ENCODE measurements around the gene SLC38A6. TPM values are rescaled to one million over a fixed set of nuclear protein-coding genes. Genes with fewer than 3 reads are reported as not detected.

SLC38A6 gene
- 1 to 10 TPM; 5.9 to 8.0 TPM for total RNA-seq

DNA sequence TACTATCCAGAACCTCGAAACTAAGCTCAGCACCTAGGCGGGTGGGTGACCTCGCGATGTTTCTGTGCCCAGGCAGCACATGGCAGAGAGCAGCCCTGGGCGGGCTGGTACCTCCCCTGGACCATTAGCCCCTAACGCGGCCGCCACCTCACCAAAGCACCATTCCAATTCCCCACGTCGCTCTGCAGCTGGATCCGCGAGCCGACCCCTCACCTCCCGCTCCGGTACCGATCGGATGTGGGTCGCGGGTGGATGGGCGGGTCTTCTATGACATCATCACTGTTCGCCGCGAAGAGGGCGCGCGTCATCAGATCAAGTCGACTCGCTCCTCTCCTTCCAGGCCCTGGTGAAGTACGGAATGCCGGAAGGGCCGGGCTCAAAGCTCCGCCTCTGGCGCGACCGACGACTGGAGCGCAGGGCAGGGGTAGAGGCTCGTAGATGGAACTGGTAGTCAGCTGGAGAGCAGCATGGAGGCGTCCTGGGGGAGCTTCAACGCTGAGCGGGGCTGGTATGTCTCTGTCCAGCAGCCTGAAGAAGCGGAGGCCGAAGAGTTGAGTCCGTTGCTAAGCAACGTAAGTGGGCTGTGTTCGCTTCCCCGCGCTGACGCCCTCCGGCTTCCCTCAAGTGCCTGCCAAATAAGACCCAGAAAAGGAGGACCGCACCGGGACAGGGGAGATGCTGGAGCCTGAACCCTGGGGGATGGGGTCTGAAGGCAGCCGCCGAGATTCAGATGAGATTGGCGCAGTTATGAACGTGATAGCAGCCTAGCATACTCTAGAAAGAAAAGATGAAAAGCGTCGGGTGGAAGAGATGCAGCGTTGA lies at the start of gene SLC38A6, which contains the start of gene TRMT5:
Gene SLC38A6 (plus strand): TSS at position 435 of the 822 bp plus-strand sequence. CDS start 33 bp downstream, at position 468.
Gene TRMT5 (minus strand): TSS at position 269 of the 822 bp plus-strand sequence. CDS start 106 bp downstream, at position 163.
- H3K4me1 Mint-ChIP-seq (ENCODE audit: low read depth), result peaks cover 34% of the 10 kb centered on the region
- DNase-seq (peak; percentile 90 to 92), ATAC-seq (replicated peaks in 1 of 2) (peak; percentile 94)
- H3K36me3 Mint-ChIP-seq (ENCODE audit: insufficient read depth in 2 of 2), result peaks cover 0 to 16% of the 10 kb centered on the region in 2 donors
- H3K9me3 Mint-ChIP-seq, result no peaks in the 10 kb centered on the region
- no peaks in the 10 kb centered on the region for H3K27me3 Mint-ChIP-seq (ENCODE audit: low read depth)
- no peak within 1 kb of the TSS for H3K27ac Mint-ChIP-seq
- no peak within 1 kb of the TSS for H3K4me3 Mint-ChIP-seq

DNA sequence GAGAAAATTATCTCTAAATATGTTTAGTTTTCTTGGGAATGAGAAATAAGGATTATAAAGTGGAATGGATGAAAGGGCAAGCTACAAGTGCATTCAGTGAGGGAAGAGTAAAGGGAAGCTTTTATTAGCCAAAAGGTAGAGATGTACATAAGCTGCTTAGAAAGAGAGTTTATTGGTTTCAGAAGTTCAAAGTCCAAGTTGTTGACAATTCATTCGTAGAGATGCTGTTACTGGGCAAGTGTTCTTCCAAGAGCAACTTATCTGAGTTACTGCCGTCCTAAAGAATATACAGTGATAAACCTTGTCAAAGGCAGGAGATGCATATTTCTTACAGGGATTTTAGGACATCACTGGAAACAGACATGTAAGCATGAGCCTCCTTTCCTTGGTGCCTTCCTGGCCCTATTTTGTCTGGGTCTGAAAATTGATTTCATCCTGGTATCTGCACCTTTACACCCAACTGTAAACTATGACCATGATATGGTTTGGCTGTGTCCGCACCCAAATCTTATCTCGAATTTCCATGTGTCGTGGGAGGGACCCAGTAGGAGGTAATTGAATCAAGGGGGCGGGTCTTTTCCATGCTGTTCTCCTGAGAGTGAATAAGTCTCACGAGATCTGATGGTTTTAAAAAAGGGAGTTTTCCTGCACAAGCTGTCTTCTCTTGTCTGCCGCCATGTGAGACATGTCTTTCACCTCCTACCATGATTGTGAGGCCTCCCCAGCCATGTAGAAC lies 47.0 kb upstream of the SLC38A6 start:
- Mint-ChIP-seq H3K27me3 (ENCODE audit: low read depth) (no peaks in the 10 kb centered on the region), H3K4me3 (no peak overlapping the region), H3K36me3 (ENCODE audit: insufficient read depth in 2 of 2) (peaks cover 0 to under 1% of the 10 kb centered on the region in 2 donors), H3K27ac (peak overlapping the region; percentile 26), H3K4me1 (ENCODE audit: low read depth) (no peaks in the 10 kb centered on the region), H3K9me3 (peaks cover under 1 to 5% of the 10 kb centered on the region in 2 donors)
- no peak for DNase-seq
- no peak for ATAC-seq (replicated peaks in 1 of 2)

DNA sequence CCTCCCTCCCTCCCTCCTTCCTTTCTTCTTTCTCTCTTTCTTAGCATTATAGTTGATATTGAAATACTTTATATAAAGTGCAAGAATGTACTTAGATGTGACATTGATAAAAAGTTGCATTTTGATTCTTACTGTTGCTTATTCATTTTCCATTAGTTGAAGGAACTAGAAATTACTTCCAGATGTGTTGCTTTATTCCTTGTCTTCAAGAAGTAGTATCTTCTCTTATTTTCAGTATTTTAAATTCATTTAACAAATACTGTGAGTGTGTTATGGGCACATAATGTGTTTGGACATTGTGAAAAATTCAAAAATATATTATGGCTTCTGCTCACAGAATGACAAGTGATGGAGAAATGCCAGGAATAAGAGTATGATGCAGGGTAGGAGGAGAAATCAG lies 45.7 kb upstream of the SLC38A6 start:
- peaks cover 3 to 6% of the 10 kb centered on the region in 2 donors for H3K9me3 Mint-ChIP-seq
- H3K4me3 Mint-ChIP-seq, result no peak overlapping the region
- no peaks in the 10 kb centered on the region for H3K27me3 Mint-ChIP-seq (ENCODE audit: low read depth)
- H3K27ac Mint-ChIP-seq, result no peak overlapping the region
- ATAC-seq (replicated peaks in 1 of 2) (no peak), DNase-seq (no peak)
- no peaks in the 10 kb centered on the region for H3K4me1 Mint-ChIP-seq (ENCODE audit: low read depth)
- H3K36me3 Mint-ChIP-seq (ENCODE audit: insufficient read depth in 2 of 2), result peaks cover 1 to 2% of the 10 kb centered on the region in 2 donors

DNA sequence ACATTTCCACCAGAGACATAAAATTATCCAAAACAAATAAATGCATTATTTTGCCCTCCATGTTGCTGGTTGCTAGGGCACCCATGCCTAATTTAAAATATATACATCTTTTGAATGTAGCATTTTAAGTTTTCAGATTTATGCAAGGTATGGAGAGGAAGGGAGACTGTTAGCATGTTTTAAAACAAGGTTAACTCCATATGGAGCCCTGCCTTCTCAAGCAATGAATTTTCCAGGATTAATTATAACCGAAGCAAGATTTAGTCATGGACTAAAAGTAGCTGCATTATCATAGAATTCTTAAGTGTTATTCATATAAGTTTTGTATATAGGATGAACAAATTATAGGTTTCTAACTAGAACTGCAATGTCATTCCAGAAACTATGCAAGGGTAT lies 37.4 kb upstream of the SLC38A6 start:
- H3K27ac Mint-ChIP-seq, result no peak overlapping the region
- peaks cover 16% of the 10 kb centered on the region for H3K4me1 Mint-ChIP-seq (ENCODE audit: low read depth)
- H3K9me3 Mint-ChIP-seq, result peaks cover 3 to 5% of the 10 kb centered on the region in 2 donors
- no peak overlapping the region for H3K4me3 Mint-ChIP-seq
- ATAC-seq (replicated peaks in 1 of 2) (no peak), DNase-seq (no peak)
- H3K36me3 Mint-ChIP-seq (ENCODE audit: insufficient read depth in 2 of 2), result peaks cover 4 to 5% of the 10 kb centered on the region in 2 donors
- H3K27me3 Mint-ChIP-seq (ENCODE audit: low read depth), result no peaks in the 10 kb centered on the region

DNA sequence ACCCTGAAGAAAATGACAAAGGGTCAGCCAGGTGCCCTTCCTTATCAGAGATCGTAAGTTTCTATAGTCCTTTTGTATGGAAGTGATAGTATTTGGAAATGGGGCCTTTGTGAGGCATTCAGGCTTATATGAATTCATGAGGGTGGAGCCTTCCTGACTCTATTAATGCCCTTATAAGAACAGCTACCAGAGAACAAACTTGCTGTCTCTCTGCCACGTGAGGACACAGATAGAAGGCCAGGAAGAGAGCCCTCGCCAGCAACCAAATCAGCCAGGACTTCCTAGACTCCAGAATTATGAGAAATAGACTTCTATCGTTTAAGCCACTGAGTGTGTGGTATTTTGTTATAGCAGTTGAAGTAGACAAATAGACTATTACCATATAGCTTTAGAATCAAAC lies 36.8 kb upstream of the SLC38A6 start:
- H3K9me3 Mint-ChIP-seq, result peaks cover under 1 to 2% of the 10 kb centered on the region in 2 donors
- peaks cover 3 to 4% of the 10 kb centered on the region in 2 donors for H3K36me3 Mint-ChIP-seq (ENCODE audit: insufficient read depth in 2 of 2)
- H3K4me3 Mint-ChIP-seq, result no peak overlapping the region
- DNase-seq (no peak), ATAC-seq (replicated peaks in 1 of 2) (no peak)
- peaks cover 16% of the 10 kb centered on the region for H3K4me1 Mint-ChIP-seq (ENCODE audit: low read depth)
- H3K27ac Mint-ChIP-seq, result no peak overlapping the region
- no peaks in the 10 kb centered on the region for H3K27me3 Mint-ChIP-seq (ENCODE audit: low read depth)

DNA sequence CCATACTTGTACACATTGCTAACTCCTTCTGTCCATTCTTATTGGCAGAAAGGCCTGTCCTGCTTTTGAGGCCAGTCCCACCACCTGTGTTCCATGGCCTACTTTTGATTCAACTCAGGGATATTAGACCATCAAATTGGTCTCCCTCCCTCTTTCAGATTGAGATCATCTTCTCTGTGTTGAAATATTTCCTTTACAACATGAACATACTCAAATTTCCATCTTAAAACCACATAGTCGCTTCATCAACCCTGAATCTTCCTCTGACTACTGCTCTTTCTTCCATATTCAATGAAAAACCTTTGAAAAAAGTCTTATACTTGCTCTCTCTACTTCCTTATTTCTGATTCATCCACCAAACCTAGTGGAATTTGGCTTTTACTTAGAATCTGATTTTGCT lies 35.1 kb upstream of the SLC38A6 start:
- Mint-ChIP-seq H3K4me1 (ENCODE audit: low read depth) (peaks cover 16% of the 10 kb centered on the region), H3K4me3 (peak overlapping the region in 1 of 2 donors; percentile 10), H3K27ac (peak overlapping the region; percentile 48), H3K36me3 (ENCODE audit: insufficient read depth in 2 of 2) (peaks cover 3% of the 10 kb centered on the region in 2 donors), H3K27me3 (ENCODE audit: low read depth) (no peaks in the 10 kb centered on the region), H3K9me3 (peaks cover 0 to 1% of the 10 kb centered on the region in 2 donors)
- peak; percentile 73 to 88 for ATAC-seq (replicated peaks in 1 of 2)
- DNase-seq, result no peak

GRCh38 chr14:60946773-60947172 lies 34.3 kb upstream of the SLC38A6 start:
- ATAC-seq (replicated peaks in 1 of 2) (no peak), DNase-seq (no peak)
- Mint-ChIP-seq H3K27ac (no peak overlapping the region), H3K27me3 (ENCODE audit: low read depth) (no peaks in the 10 kb centered on the region), H3K9me3 (peaks cover 0 to 1% of the 10 kb centered on the region in 2 donors), H3K36me3 (ENCODE audit: insufficient read depth in 2 of 2) (peaks cover 3% of the 10 kb centered on the region in 2 donors), H3K4me1 (ENCODE audit: low read depth) (peaks cover 16% of the 10 kb centered on the region), H3K4me3 (no peak overlapping the region)

GRCh38 chr14:60951776-60952435 lies 29.1 kb upstream of the SLC38A6 start:
- Mint-ChIP-seq H3K36me3 (ENCODE audit: insufficient read depth in 2 of 2) (peaks cover 14 to 22% of the 10 kb centered on the region in 2 donors), H3K4me1 (ENCODE audit: low read depth) (peaks cover 13% of the 10 kb centered on the region), H3K4me3 (no peak overlapping the region), H3K27me3 (ENCODE audit: low read depth) (no peaks in the 10 kb centered on the region), H3K27ac (no peak overlapping the region), H3K9me3 (peaks cover 11 to 12% of the 10 kb centered on the region in 2 donors)
- DNase-seq (no peak), ATAC-seq (replicated peaks in 1 of 2) (no peak)

DNA sequence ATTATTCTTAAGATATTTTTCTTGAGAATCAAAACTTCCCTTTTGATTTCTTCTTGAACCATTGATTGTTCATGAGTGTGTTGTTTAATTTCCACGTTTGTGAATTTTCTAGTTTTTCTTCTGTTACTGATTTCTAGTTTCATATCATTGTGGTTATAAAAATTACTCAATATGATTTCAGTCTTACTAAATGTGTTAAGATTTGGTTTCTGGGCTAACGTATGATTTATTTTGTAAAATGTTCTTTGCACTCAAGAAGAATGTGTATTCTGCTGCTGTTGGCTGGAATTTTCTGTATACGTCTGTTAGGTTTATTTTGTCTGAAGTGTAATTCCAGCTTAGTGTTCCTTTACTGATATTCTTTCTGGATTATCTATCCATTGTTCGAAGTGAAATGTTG lies 24.8 kb upstream of the SLC38A6 start:
- H3K27me3 Mint-ChIP-seq (ENCODE audit: low read depth), result no peaks in the 10 kb centered on the region
- peaks cover 20 to 28% of the 10 kb centered on the region in 2 donors for H3K9me3 Mint-ChIP-seq
- no peak for DNase-seq
- peaks cover 16% of the 10 kb centered on the region for H3K4me1 Mint-ChIP-seq (ENCODE audit: low read depth)
- peak overlapping the region; percentile 78 for H3K27ac Mint-ChIP-seq
- peak overlapping the region in 1 of 2 donors; percentile 61 for H3K4me3 Mint-ChIP-seq
- peaks cover 40 to 48% of the 10 kb centered on the region in 2 donors for H3K36me3 Mint-ChIP-seq (ENCODE audit: insufficient read depth in 2 of 2)
- ATAC-seq (replicated peaks in 1 of 2), result peak; percentile 67 to 75

- Mint-ChIP-seq H3K27ac (peak overlapping the region; percentile 78), H3K4me3 (peak overlapping the region in 1 of 2 donors; percentile 61), H3K4me1 (ENCODE audit: low read depth) (peaks cover 16% of the 10 kb centered on the region), H3K36me3 (ENCODE audit: insufficient read depth in 2 of 2) (peaks cover 42 to 50% of the 10 kb centered on the region in 2 donors), H3K9me3 (peaks cover 20 to 28% of the 10 kb centered on the region in 2 donors), H3K27me3 (ENCODE audit: low read depth) (no peaks in the 10 kb centered on the region)
- ATAC-seq (replicated peaks in 1 of 2) (peak; percentile 50 to 55), DNase-seq (no peak)
Measured at GRCh38 chr14:60956632-60957031, 24.4 kb upstream of the SLC38A6 start.

- DNase-seq (no peak), ATAC-seq (replicated peaks in 1 of 2) (no peak)
- H3K9me3 Mint-ChIP-seq, result peaks cover 20 to 28% of the 10 kb centered on the region in 2 donors
- H3K27ac Mint-ChIP-seq, result no peak overlapping the region
- H3K27me3 Mint-ChIP-seq (ENCODE audit: low read depth), result no peaks in the 10 kb centered on the region
- peaks cover 16% of the 10 kb centered on the region for H3K4me1 Mint-ChIP-seq (ENCODE audit: low read depth)
- H3K36me3 Mint-ChIP-seq (ENCODE audit: insufficient read depth in 2 of 2), result peaks cover 42 to 50% of the 10 kb centered on the region in 2 donors
- peak overlapping the region in 1 of 2 donors; percentile 23 for H3K4me3 Mint-ChIP-seq
Measured at GRCh38 chr14:60958146-60958545, 22.9 kb upstream of the SLC38A6 start.

DNA sequence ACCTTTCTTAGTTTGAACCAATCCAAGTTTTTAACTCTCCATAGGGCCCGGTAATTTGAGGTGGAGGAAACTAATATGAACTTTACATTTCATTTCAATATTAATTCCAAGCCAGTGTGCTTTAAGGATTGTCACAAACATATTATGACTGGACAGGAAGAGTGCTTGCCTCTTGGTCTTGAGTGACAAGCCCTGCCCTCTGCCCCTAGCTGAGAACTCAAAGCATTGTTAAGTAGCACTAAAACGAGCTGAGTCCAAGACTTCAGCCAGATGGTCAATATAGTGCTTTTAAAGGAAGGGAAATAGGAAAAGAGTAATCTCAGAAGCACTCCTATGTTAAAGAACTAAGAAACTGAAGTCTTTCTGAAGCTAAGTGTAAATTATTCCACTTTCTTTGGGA lies 17.3 kb upstream of the SLC38A6 start:
- H3K9me3 Mint-ChIP-seq, result peaks cover 3 to 10% of the 10 kb centered on the region in 2 donors
- peaks cover 17% of the 10 kb centered on the region for H3K4me1 Mint-ChIP-seq (ENCODE audit: low read depth)
- no peak for ATAC-seq (replicated peaks in 1 of 2)
- H3K36me3 Mint-ChIP-seq (ENCODE audit: insufficient read depth in 2 of 2), result peaks cover 13 to 17% of the 10 kb centered on the region in 2 donors
- DNase-seq, result no peak
- no peak overlapping the region for H3K4me3 Mint-ChIP-seq
- H3K27me3 Mint-ChIP-seq (ENCODE audit: low read depth), result no peaks in the 10 kb centered on the region
- H3K27ac Mint-ChIP-seq, result no peak overlapping the region
